ENCODE results near the gene KRT27. TPM values are rescaled to one million over a fixed set of nuclear protein-coding genes. Genes with fewer than 3 reads are reported as not detected.

Gene KRT27
- total RNA-seq, 1 donor from 2014 or later: not detected

DNA sequence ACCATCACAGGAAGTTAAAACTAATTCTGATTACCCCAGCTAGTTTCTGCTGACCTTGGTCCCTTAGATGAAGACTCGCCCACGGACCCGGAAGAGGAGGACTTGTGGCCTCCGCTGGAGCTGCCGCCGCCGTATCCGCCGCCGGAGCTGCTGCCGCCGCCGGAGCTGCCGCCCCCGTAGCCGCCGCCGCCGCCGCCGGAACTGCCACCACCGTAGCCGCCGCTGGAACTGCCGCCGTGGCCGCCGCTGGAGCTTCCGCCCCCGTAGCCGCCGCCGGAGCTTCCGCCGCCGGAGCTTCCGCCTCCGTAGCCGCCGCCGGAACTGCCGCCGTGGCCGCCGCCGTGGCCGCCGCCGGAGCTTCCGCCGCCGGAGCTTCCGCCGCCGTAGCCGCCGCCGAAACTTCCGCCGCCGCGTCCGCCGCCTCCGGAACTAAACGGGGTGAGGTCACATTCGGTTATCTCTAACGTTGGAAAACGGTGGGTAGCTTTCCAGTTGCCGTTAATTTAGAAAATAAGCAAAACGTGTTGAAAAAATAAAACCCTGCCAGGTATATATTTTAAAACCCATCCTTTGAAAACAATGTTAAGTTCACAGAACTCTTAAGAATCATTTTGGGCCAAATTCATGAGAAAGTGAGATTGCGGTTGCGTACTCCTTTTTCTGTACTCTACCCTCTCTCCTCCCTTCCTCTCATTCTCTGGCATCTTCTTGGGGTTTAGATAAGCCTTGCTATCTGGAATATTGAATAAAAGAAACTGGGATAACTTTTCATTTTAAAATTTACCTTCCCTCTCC, 36.6 kb upstream of the KRT27 start:
- no peak for FAIRE-seq
- Histone ChIP-seq H2AFZ (ENCODE audit: low read depth, low read length) (peak overlapping the region; percentile 43), H4K20me1 (ENCODE audit: insufficient read depth, low read length) (no peaks in the 10 kb centered on the region), H3K79me2 (ENCODE audit: insufficient read depth, low read length) (peaks cover 24% of the 10 kb centered on the region), H3K36me3 (ENCODE audit: insufficient read depth, low read length) (peaks cover 13% of the 10 kb centered on the region), H3K9me3 (ENCODE audit: insufficient read depth, low read depth, low read length) (no peaks in the 10 kb centered on the region), H3K4me3 (ENCODE audit: insufficient read depth, low read depth, low read length) (peak overlapping the region; percentile 83), H3K9ac (ENCODE audit: low read length) (peak overlapping the region; percentile 87), H3K4me1 (ENCODE audit: insufficient read depth, low read length) (peaks cover 7% of the 10 kb centered on the region), H3K27ac (ENCODE audit: low read depth, low read length) (peak overlapping the region; percentile 80), H3K4me2 (ENCODE audit: low read length) (peak overlapping the region; percentile 87), H3K27me3 (ENCODE audit: insufficient read depth, low read length) (no peaks in the 10 kb centered on the region)
- no peaks in the 10 kb centered on the region for H3K9me3 Mint-ChIP-seq (ENCODE audit: unreplicated experiment)
- peak; percentile 56 for DNase-seq (ENCODE audit: low read depth)
- no peaks in the 10 kb centered on the region for H3K27me3 Mint-ChIP-seq (ENCODE audit: low read depth, unreplicated experiment)
- peak overlapping the region; percentile 96 for H3K27ac Mint-ChIP-seq (ENCODE audit: unreplicated experiment)
- peaks cover 5% of the 10 kb centered on the region for H3K36me3 Mint-ChIP-seq (ENCODE audit: low read depth, unreplicated experiment)
- H3K4me1 Mint-ChIP-seq (ENCODE audit: low read depth, unreplicated experiment): peaks cover 13% of the 10 kb centered on the region
- H3K4me3 Mint-ChIP-seq (ENCODE audit: unreplicated experiment): peak overlapping the region; percentile 94
- no peak for TF ChIP-seq EZH2 (IDR thresholded peaks at IDR 0.05; ENCODE audit: insufficient read depth, low read length)
- TF ChIP-seq, protein P1, sequence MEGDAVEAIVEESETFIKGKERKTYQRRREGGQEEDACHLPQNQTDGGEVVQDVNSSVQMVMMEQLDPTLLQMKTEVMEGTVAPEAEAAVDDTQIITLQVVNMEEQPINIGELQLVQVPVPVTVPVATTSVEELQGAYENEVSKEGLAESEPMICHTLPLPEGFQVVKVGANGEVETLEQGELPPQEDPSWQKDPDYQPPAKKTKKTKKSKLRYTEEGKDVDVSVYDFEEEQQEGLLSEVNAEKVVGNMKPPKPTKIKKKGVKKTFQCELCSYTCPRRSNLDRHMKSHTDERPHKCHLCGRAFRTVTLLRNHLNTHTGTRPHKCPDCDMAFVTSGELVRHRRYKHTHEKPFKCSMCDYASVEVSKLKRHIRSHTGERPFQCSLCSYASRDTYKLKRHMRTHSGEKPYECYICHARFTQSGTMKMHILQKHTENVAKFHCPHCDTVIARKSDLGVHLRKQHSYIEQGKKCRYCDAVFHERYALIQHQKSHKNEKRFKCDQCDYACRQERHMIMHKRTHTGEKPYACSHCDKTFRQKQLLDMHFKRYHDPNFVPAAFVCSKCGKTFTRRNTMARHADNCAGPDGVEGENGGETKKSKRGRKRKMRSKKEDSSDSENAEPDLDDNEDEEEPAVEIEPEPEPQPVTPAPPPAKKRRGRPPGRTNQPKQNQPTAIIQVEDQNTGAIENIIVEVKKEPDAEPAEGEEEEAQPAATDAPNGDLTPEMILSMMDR (IDR thresholded peaks at IDR 0.05; ENCODE audit: insufficient read depth, low read depth, low read length): no peak

GRCh38 chr17:40818343-40818732, 36.0 kb upstream of the KRT27 start:
- Mint-ChIP-seq H3K4me1 (ENCODE audit: low read depth, unreplicated experiment) (peaks cover 13% of the 10 kb centered on the region), H3K36me3 (ENCODE audit: low read depth, unreplicated experiment) (peaks cover 5% of the 10 kb centered on the region), H3K27me3 (ENCODE audit: low read depth, unreplicated experiment) (no peaks in the 10 kb centered on the region), H3K27ac (ENCODE audit: unreplicated experiment) (peak overlapping the region; percentile 28), H3K4me3 (ENCODE audit: unreplicated experiment) (peak overlapping the region; percentile 92), H3K9me3 (ENCODE audit: unreplicated experiment) (no peaks in the 10 kb centered on the region)
- H3K9me3 ChIP-seq (ENCODE audit: insufficient read depth, low read depth, low read length): no peaks in the 10 kb centered on the region
- peak overlapping the region; percentile 80 for H3K27ac ChIP-seq (ENCODE audit: low read depth, low read length)
- peaks cover 7% of the 10 kb centered on the region for H3K4me1 ChIP-seq (ENCODE audit: insufficient read depth, low read length)
- peak overlapping the region; percentile 83 for H3K4me3 ChIP-seq (ENCODE audit: insufficient read depth, low read depth, low read length)
- H3K27me3 ChIP-seq (ENCODE audit: insufficient read depth, low read length): no peaks in the 10 kb centered on the region
- TF ChIP-seq EZH2 (IDR thresholded peaks at IDR 0.05; ENCODE audit: insufficient read depth, low read length): no peak
- TF ChIP-seq, protein P1 (IDR thresholded peaks at IDR 0.05; ENCODE audit: insufficient read depth, low read depth, low read length): no peak
- peak overlapping the region; percentile 87 for H3K9ac ChIP-seq (ENCODE audit: low read length)
- peaks cover 13% of the 10 kb centered on the region for H3K36me3 ChIP-seq (ENCODE audit: insufficient read depth, low read length)
- FAIRE-seq (no peak), DNase-seq (ENCODE audit: low read depth) (no peak)
- H3K4me2 ChIP-seq (ENCODE audit: low read length): peak overlapping the region; percentile 84
- no peaks in the 10 kb centered on the region for H4K20me1 ChIP-seq (ENCODE audit: insufficient read depth, low read length)
- no peak overlapping the region for H2AFZ ChIP-seq (ENCODE audit: low read depth, low read length)
- peaks cover 24% of the 10 kb centered on the region for H3K79me2 ChIP-seq (ENCODE audit: insufficient read depth, low read length)
